Lung (tissue), 12 donors: Measurements from ENCODE around the gene TMEM150A. TPM values are rescaled to one million over a fixed set of nuclear protein-coding genes. Genes with fewer than 3 reads are reported as not detected.

ENCODE experiments used
- ATAC-seq: fragments of 200-7000 bp; cut with Tn5 transposase; one replicate; pipeline ENCODE4 v1.9.1; 2020; ENCODE audit warnings: moderate number of reproducible peaks; ENCODE audit not compliant: insufficient read depth, low FRiP score
- DNase-seq, 3 donors: peaks; one replicate each; pipeline ENCODE4 v3.0.0-alpha.2; 2013 to 2017
- H3K27ac ChIP-seq, 2 donors: one replicate each; pipeline ENCODE4 v1.5.1; 2013; ENCODE audit warnings: mild to moderate bottlenecking in 2 of 2, moderate library complexity in 2 of 2, control low read depth in 1 of 2, inconsistent platforms in 1 of 2, low read depth in 1 of 2, low read length in 1 of 2
- H3K27me3 ChIP-seq, 3 donors: one replicate each; pipeline ENCODE4 v1.5.1; 2013; ENCODE audit warnings: low read length in 2 of 3; ENCODE audit not compliant: control insufficient read depth in 3 of 3, insufficient read depth in 3 of 3
- H3K36me3 ChIP-seq, 4 donors: one replicate each; pipeline ENCODE4 v1.5.1; 2013; ENCODE audit warnings: low read length in 4 of 4, mild to moderate bottlenecking in 1 of 4, moderate library complexity in 1 of 4; ENCODE audit not compliant: control insufficient read depth in 4 of 4, insufficient read depth in 4 of 4
- H3K4me1 ChIP-seq, 5 donors: one replicate each; pipeline ENCODE4 v1.5.1; 2013; ENCODE audit warnings: low read length in 5 of 5, mild to moderate bottlenecking in 2 of 5, moderate library complexity in 1 of 5; ENCODE audit not compliant: control insufficient read depth in 5 of 5, insufficient read depth in 5 of 5
- H3K4me3 ChIP-seq: one replicate; pipeline ENCODE4 v1.5.1; 2013; ENCODE audit warnings: mild to moderate bottlenecking, control low read depth, moderate library complexity
- H3K9ac ChIP-seq, 2 donors: one replicate each; pipeline ENCODE4 v1.5.1; 2013; ENCODE audit warnings: low read length in 2 of 2, control low read depth in 1 of 2; ENCODE audit not compliant: insufficient read depth in 1 of 2
- H3K9me3 ChIP-seq, 4 donors: one replicate each; pipeline ENCODE4 v1.5.1; 2013; ENCODE audit warnings: low read length in 3 of 4, mild to moderate bottlenecking in 1 of 4, moderate library complexity in 1 of 4; ENCODE audit not compliant: control insufficient read depth in 4 of 4, insufficient read depth in 3 of 4
- CTCF ChIP-seq: IDR thresholded peaks from 2 replicates; pipeline ENCODE4 v1.5.1; 2012; ENCODE audit warnings: mild to moderate bottlenecking; ENCODE audit errors: control extremely low read depth, extremely low read depth
- WGBS, 2 donors: extraction: QIAGEN DNeasy Blood & Tissue Kit; methylation state at CpG; one replicate each; pipeline ENCODE4 v1.1.7; 2013; 5-methylcytosine and 5-hydroxymethylcytosine counted together
- polyA plus RNA-seq, 2 donors: library from polyadenylated mRNA; stranded (reverse); fragments of 200-250 nt; gene quantifications; one replicate each; pipeline ENCODE4 v1.2.1, GENCODE V29; 2013
- total RNA-seq, 2 donors: library from RNA; depleted of rRNA in 1 of 2; stranded (reverse); fragments of >200 nt in 1 of 2; gene quantifications; one replicate each; pipeline ENCODE4 v1.2.1, GENCODE V29; 2014 to 2021
- donor health status: control.
- donor health status: control.
- donor health status: Bipolar disorder and iron deficiency.
- donor health status: healthy.
- donor health status: DM: yes; HTN: yes; CAD: no.

TMEM150A gene
- total and polyA plus RNA-seq, 4 donors: 10.2 to 48.6 (median 31.8) TPM

- Histone ChIP-seq H3K27ac (no peak overlapping the region), H3K36me3 (peaks cover 0 to 37% (median 12%) of the 10 kb centered on the region in 4 donors), H3K9me3 (no peaks in the 10 kb centered on the region), H3K4me1 (peaks cover 9 to 21% (median 17%) of the 10 kb centered on the region in 5 donors), H3K9ac (peak overlapping the region; percentile 63 to 88), H3K27me3 (no peaks in the 10 kb centered on the region), H3K4me3 (no peak overlapping the region)
- WGBS, 2 donors: 67 to 72% methylated on average over 3 of the region's 3 CpGs
- ATAC-seq (no peak), DNase-seq (no peak)
- no peak for TF ChIP-seq CTCF
Observed at GRCh38 chr2:85596486-85597143, 5.9 kb downstream of the TMEM150A start.

GRCh38 chr2:85596026-85596333 is 6.5 kb downstream of the TMEM150A start:
- DNase-seq (no peak), ATAC-seq (no peak)
- Histone ChIP-seq H3K9ac (peak overlapping the region; percentile 63 to 88), H3K4me3 (peak overlapping the region; percentile 77), H3K9me3 (no peaks in the 10 kb centered on the region), H3K27me3 (no peaks in the 10 kb centered on the region), H3K36me3 (peaks cover 0 to 39% (median 12%) of the 10 kb centered on the region in 4 donors), H3K4me1 (peaks cover 9 to 22% (median 17%) of the 10 kb centered on the region in 5 donors), H3K27ac (peak overlapping the region; percentile 86 to 89)
- TF ChIP-seq CTCF: no peak
- WGBS, 2 donors: 2 to 3% methylated on average over 10 of the region's 10 CpGs

- Histone ChIP-seq H3K4me3 (peak within 1 kb of the TSS; percentile 77), H3K4me1 (peaks cover 9 to 27% (median 23%) of the 10 kb centered on the region in 5 donors)
Observed at GRCh38 chr2:85595301-85596025, 7.0 kb downstream of the TMEM150A start, which contains the start of gene RNF181. RNF181 (plus strand) TSS chr2:85595745; CDS start chr2:85595764, 19 bp downstream.

More at GRCh38 chr2:85595301-85596025, 7.0 kb downstream of the TMEM150A start, which contains the start of gene RNF181:
- Histone ChIP-seq H3K36me3 (peaks cover 0 to 39% (median 12%) of the 10 kb centered on the region in 4 donors), H3K27ac (peak within 1 kb of the TSS; percentile 89 to 93), H3K27me3 (no peaks in the 10 kb centered on the region), H3K9me3 (no peaks in the 10 kb centered on the region), H3K9ac (peak within 1 kb of the TSS; percentile 80 to 88)
- ATAC-seq (peak; percentile 96), DNase-seq (peak; percentile 97 to 100 (median 99))
- no peak for TF ChIP-seq CTCF
- 0% methylated on average over 47 of the region's 47 CpGs for WGBS, 2 donors
